Left ventricle myocardium inferior (tissue), 1 donor: Measurements from ENCODE around the gene ZNF558. TPM values are rescaled to one million over a fixed set of nuclear protein-coding genes. Genes with fewer than 3 reads are reported as not detected.

ENCODE experiments used
- DNase-seq: peaks from one replicate; pipeline ENCODE4 v3.0.0-alpha.2; 2020
- H3K27ac ChIP-seq: fragments of 200-600 bp; replicated peaks from 2 replicates; pipeline ENCODE4 v1.8.0; 2021
- H3K27me3 ChIP-seq: fragments of 200-600 bp; 2 replicates; pipeline ENCODE4 v1.8.0; 2021; ENCODE audit warnings: low read depth
- H3K36me3 ChIP-seq: fragments of 200-600 bp; 2 replicates; pipeline ENCODE4 v1.8.0; 2021
- H3K4me1 ChIP-seq: fragments of 200-600 bp; 2 replicates; pipeline ENCODE4 v1.8.0; 2021
- H3K4me3 ChIP-seq: fragments of 200-600 bp; 2 replicates; pipeline ENCODE4 v1.8.0; 2021; ENCODE audit warnings: mild to moderate bottlenecking, moderate library complexity
- H3K9me3 ChIP-seq: fragments of 200-600 bp; replicated peaks from 2 replicates; pipeline ENCODE4 v1.8.0; 2021
- CTCF ChIP-seq: fragments of 200-600 bp; IDR thresholded peaks from 2 replicates; pipeline ENCODE4 v1.8.0; 2021; ENCODE audit warnings: antibody characterized with exemption, mild to moderate bottlenecking, borderline replicate concordance
- intact Hi-C: fragments of 100-400 bp; cut with micrococcal nuclease; formaldehyde crosslinking; loops from one replicate; pipeline ENCODE4 v1.11.0; 2022
- total RNA-seq: library from RNA; stranded (reverse); fragmentation: NEBNext Ultra II Directional; extraction: Animal tissue kit (Norgen Biotek cat#: 25700); gene quantifications from one replicate; pipeline ENCODE4 v1.2.1, GENCODE V29; 2021
- donor health status: DM: no; HTN: yes; CAD: no; lungs with severe emphysema.

The ZNF558 gene
- total RNA-seq, 1 donor from 2014 or later: 10.8 TPM

GRCh38 chr19:8820234-8820633 is 11.9 kb downstream of the ZNF558 start:
- Histone ChIP-seq H3K36me3 (peaks cover 93% of the 10 kb centered on the region), H3K4me3 (no peak overlapping the region), H3K27ac (no peak overlapping the region), H3K4me1 (no peaks in the 10 kb centered on the region), H3K9me3 (peaks cover 61% of the 10 kb centered on the region), H3K27me3 (no peaks in the 10 kb centered on the region)
- DNase-seq: no peak
- intact Hi-C loops: no loop called here
- TF ChIP-seq CTCF: no peak

GRCh38 chr19:8815780-8816179 is 16.3 kb downstream of the ZNF558 start:
- no peak overlapping the region for H3K27ac ChIP-seq
- DNase-seq: no peak
- H3K36me3 ChIP-seq: peaks cover 100% of the 10 kb centered on the region
- no peak overlapping the region for H3K4me3 ChIP-seq
- no peaks in the 10 kb centered on the region for H3K4me1 ChIP-seq
- peaks cover 100% of the 10 kb centered on the region for H3K9me3 ChIP-seq
- TF ChIP-seq CTCF: no peak
- intact Hi-C loops: no loop called here
- no peaks in the 10 kb centered on the region for H3K27me3 ChIP-seq

GRCh38 chr19:8814176-8814575 is 17.9 kb downstream of the ZNF558 start:
- Histone ChIP-seq H3K27ac (no peak overlapping the region), H3K27me3 (no peaks in the 10 kb centered on the region), H3K4me3 (no peak overlapping the region), H3K9me3 (peaks cover 100% of the 10 kb centered on the region), H3K36me3 (peaks cover 100% of the 10 kb centered on the region), H3K4me1 (no peaks in the 10 kb centered on the region)
- DNase-seq: no peak
- no peak for TF ChIP-seq CTCF
- intact Hi-C loops: no loop called here

GRCh38 chr19:8811315-8812172 is 20.6 kb downstream of the ZNF558 start:
- Histone ChIP-seq H3K4me3 (no peak overlapping the region), H3K27me3 (no peaks in the 10 kb centered on the region), H3K9me3 (peaks cover 100% of the 10 kb centered on the region), H3K36me3 (peaks cover 100% of the 10 kb centered on the region), H3K27ac (no peak overlapping the region), H3K4me1 (no peaks in the 10 kb centered on the region)
- TF ChIP-seq CTCF: no peak
- DNase-seq: no peak
- intact Hi-C loops: no loop called here

GRCh38 chr19:8806661-8807060 is 25.4 kb downstream of the ZNF558 start:
- intact Hi-C loops: no loop called here
- Histone ChIP-seq H3K27ac (no peak overlapping the region), H3K4me3 (no peak overlapping the region), H3K36me3 (peaks cover 86% of the 10 kb centered on the region), H3K27me3 (no peaks in the 10 kb centered on the region), H3K9me3 (peaks cover 100% of the 10 kb centered on the region), H3K4me1 (no peaks in the 10 kb centered on the region)
- TF ChIP-seq CTCF: no peak
- DNase-seq: no peak
